Stimulated activated CD4-positive, alpha-beta T cell treated with anti-CD3 and anti-CD28 coated beads, Interleukin-4, amount 100 ng/mL, for 48 hours (primary cell): ENCODE measurements around the gene GRHL1.

ENCODE experiments used
- DNase-seq, 2 donors: peaks; one replicate each; pipeline ENCODE4 v3.0.0-alpha.2; 2020; ENCODE audit warnings: low read depth in 2 of 2

GRHL1 gene

DNA sequence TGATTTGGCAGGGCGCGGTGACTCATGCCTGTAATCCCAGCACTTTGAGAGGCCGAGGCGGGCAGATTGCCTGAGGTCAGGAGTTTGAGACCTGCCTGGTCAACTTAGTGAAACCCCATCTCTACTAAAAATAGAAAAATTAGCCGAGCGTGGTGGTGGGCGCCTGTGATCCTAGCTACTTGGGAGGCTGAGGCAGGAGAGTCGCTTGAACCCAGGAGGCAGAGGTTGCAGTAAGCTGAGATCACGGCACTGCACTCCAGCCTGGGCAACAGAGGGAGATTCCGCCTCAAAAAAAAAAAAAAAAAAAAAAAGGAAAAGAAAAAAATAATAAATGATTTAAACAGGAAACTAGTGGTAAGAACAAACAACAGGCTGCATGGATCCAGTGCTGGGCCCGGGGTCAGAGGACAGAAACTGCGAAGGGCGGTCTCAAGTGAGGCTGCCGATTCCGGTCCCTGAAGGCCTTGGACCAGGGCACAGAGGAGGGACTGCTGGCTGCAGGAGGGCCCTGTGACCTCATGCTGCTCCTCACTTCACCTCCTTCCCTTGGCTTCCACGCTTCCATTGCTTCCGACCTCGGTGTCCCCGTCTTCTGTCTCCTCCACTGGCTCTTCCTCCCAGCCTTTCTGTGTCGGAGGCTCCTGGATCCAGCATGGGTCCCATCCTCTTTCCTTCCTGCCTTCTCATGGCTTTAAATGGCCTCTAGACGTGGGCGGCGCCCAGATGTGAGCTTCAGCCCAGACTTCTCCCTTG is 2.1 kb upstream of the GRHL1 start:
- no peak for DNase-seq

DNA sequence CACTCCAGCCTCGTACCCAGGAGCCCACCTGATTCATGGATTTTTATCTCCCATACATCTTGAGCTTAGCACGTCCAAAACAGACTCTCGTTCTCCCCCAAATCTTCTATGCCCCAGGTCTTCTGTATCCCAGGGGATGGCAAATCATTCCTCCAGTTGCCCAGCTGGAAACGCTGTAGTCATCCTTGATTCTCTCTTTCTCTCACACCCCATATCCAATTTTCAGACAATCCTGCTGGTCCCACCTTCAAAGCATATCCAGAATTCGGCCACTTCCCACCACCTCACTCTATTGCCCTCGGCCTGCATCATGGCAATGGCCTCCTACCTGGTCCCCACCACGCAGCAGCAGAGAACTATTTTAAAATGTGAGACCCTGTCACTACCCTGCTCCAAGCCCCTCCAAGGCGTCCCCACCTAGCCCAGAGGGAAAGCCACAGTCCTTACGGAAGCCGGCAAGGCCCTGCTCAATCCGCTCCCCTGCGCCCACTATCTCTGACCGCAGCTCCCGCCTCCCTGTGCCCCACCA is 1.4 kb upstream of the GRHL1 start:
- no peak for DNase-seq

DNA sequence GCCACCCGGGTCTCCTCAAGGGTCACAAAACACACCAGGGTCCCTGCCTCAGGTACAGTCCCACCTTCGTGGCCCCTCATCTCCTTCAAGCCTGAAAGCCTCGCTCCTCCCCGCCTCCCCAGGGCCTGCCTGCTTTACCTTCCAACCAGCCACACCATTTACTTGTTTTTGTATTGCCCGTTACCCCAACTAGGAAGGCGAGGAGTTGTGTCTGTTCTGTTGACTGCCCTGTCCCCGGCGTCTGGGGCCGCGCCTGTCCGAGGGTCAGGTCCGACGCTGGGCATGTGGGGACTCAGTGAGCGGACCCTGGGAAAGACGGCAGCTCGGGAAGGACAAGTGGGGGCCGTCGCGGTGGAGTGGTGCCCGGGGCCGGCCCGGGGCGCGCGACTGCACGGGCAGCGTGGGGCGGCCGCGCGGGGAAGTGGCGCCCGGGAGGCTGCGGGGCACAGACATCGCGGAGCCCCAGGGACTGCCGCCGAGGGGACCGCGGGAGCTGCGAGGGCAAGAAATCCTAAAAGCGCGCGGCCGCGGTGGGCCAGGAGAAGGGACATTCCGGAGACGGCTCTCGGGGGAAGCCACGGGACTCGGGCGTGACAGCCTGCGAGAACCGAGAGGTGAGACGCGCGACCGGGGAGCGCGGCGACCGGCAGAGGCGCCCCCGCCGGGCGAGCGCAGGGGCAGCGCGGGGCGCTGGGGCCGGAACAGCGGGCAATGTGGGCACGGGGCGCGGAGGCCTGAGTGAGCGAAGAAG is 797 bp upstream of the GRHL1 start:
- DNase-seq = peak; percentile 18 to 21

DNA sequence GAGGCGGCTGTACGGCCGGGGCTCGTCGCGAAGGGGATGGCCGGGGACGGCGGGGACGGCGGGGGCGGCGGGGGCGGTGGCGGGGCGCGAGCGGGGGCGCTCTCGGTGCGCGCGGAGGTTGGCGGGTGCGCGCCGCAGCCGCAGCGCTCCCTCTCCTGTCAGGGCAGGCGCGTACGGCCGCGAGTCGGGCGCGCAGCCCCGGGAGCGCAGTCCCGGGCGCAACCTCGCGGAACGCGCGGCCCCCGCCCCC is 296 bp upstream of the GRHL1 start:
- no peak for DNase-seq

DNA sequence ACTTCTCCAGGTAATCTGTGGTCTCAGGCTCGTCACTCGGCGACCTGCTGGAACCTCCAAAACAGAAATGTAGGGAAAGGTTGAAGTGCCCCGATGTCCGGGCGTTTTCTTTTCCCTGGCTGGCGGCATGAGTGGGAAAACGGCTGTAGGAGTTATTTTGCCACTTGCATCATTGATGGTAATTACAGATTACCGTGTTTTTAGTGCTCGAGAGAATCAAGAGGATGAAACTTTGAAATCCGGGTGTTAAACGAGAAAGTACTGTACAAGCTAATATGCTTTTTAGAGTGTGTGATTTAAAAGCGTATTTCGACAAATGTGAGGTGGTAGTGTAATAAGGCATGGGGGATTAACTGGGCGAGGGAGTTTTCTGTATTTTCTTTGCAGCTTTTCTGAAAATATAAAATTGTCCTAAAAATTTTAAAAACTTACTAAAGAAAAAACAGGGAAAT is 819 bp downstream of the GRHL1 start:
- no peak for DNase-seq

DNA sequence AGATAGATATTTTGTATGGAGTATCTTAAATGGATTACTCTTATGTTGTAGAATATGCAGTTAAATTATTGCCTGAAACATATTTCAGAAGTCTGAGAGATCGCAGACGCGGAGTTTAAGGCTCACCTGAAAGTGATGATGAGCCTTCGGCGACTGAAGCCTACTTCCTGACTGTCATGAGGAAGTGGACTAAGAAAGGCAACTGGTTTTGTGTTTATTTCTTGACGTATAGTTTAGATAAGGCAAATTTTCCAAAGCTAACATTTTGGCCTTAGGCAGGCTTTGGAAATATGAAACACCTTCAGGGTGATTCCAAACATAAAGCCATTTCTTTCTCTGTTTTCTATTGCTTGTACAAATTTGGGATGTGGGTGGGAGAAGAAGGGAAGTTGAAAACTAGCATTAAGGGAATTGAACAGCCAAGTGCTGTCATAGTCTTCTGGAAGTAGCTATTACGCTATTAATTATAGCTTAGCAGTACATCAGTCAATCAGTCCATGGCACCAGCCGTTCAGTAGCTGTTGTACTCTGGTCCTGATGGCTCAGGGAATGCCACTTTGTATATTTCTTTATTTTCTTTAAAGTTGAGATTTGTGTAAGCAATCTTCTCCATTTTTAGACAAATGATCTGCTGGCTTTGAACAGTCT is 1.5 kb downstream of the GRHL1 start:
- no peak for DNase-seq

DNA sequence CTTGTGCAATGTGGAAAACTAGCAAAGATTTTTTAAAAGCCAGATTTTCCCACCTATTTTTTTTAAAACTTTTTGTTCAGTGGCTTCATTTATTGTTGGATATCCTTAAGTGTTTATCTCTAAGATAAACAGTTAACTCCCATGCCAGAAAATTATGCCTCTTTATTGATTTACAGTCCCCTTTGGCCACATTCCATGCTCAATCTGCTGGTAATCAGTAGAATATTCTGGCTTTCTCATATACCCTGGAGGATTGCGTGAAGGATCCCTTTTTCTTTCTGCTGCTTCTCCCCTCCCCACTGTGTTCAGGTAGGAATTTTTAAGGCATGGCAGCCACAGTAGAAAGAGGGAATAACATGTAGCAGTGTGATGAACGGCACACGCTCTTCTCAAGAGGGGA is 2.6 kb downstream of the GRHL1 start:
- no peak for DNase-seq

DNA sequence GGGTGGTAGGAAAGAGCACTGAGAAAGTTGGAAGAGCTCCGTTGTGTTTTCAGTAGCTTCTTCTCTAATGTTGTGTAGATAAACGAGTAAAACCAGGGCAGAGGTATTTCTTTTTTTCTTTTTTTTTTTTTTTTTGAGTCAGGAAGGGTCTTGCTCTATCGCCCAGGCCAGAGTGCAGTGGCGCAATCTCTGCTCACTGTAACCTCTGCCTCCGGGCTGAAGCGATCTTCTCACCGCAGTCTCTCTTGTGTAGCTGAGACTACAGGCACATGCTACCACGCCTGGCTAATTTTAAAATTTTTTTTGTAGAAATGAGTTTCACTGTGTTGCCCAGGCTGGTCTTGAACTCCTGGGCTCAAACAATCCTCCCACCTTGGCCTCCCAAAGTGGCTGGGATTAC is 6.6 kb downstream of the GRHL1 start:
- no peak for DNase-seq

DNA sequence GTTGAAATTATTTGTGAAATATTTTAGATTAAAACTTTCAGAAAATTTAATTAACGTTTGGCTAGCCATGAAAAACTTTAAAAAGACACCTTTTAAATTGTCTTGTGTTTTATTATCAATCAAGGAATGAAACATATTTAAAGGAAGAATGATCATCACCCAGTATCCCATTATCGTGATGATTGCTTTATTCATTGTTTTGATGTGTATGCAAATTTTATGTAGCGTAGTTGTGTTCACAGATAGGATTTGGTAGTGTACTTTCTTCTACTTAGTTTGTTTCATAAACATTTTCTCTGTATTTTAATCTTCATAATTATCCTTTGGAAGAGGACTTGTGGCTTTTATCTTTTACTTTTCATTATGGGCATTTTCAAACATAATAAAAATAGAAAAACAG is 7.8 kb downstream of the GRHL1 start:
- no peak for DNase-seq

DNA sequence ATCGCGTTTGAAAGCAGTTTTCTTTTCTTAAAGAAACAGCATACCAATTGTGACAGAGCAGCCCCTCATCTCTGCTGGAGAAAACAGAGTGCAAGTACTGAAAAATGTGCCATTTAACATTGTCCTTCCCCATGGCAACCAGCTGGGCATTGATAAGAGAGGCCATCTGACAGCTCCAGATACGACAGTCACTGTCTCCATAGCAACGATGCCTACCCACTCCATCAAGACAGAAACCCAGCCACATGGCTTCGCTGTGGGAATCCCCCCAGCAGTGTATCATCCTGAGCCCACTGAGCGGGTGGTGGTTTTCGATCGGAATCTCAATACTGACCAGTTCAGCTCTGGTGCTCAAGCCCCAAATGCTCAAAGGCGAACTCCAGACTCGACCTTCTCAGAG is 9.5 kb downstream of the GRHL1 start:
- no peak for DNase-seq

DNA sequence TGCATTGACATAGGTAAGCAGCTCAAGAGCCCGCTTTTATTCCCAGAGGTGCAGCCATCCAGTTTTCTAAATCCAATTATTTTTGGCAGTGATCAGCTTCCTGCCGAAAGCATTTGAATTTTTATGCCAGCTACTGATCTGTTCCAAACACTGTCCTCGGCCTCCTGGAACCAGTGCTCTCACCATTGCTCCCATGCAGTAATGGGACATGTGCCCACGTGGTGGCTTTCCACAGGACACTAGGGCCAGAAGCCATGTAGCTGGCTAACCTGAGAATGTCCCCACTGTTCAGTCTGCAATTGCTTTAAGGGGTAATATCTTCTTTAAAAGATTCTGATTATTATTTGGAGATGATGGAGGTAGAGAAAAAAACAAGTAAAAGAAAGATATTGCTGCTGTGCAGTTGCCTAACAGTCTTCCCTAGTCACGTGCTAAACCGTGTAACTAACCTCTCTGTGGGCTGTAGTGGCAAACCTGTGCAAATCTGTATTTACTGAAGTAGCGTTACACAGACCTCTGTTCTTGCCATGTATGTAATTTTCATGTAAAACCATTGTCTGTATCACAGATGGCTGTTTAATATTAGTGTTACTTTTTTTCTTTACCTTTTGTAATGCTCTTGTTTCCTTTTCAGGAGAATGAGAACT is 13.0 kb downstream of the GRHL1 start:
- DNase-seq = no peak

DNA sequence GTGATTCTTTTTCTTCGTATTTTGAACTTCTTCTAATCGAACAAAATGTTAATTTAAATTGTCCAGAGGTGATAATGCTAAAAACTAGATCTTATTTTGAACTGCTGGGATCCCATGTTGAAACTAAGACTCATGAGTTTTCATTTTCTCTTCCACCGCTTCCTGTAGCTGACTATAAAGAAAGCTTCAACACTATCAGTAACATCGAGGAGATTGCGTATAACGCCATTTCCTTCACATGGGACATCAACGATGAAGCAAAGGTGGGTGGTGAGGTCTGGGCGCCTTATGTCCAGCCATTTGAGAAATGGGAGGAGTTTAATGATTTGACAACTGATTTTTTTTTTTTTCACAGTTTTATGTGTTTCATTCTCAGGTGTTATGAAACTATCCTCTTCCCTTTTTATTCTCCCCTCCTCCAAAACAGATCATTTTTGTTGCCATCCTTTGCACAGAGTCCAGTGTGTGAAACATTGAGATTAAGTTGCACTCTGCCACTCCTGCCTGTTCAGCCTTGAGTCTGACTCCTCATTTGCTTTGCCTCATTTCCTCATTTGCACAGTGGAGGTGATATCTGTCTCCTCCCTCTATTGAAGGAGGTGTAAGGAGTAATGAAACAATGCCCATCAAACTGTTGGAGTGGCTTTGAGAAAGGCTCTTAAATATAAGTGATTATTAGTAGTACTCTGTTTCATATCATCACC is 13.8 kb downstream of the GRHL1 start:
- no peak for DNase-seq

DNA sequence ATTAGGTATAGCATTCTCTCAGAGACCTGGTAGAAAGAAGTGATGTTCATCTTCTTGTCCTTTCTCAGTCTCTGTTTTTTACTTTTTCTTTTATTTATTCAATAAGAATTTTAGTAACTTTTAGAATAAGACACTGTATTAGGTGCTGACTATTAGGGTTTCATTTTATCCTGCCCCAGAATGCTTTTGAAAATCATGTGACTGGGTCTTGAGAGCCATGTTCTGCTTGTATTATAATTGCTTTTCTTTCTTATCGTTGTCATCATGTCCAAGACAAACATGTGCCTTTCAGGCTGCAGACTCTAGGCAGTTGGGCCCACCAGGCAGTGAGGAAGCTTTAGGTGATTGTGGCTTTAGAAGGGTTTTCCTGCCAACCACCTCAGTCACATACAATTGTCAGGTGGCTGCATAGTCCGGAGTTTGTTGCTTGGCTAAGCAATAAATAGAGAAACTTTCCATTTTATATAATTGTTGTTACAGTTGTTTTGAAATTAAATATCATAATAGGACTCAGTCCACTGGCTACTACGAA is 15.1 kb downstream of the GRHL1 start:
- no peak for DNase-seq

DNA sequence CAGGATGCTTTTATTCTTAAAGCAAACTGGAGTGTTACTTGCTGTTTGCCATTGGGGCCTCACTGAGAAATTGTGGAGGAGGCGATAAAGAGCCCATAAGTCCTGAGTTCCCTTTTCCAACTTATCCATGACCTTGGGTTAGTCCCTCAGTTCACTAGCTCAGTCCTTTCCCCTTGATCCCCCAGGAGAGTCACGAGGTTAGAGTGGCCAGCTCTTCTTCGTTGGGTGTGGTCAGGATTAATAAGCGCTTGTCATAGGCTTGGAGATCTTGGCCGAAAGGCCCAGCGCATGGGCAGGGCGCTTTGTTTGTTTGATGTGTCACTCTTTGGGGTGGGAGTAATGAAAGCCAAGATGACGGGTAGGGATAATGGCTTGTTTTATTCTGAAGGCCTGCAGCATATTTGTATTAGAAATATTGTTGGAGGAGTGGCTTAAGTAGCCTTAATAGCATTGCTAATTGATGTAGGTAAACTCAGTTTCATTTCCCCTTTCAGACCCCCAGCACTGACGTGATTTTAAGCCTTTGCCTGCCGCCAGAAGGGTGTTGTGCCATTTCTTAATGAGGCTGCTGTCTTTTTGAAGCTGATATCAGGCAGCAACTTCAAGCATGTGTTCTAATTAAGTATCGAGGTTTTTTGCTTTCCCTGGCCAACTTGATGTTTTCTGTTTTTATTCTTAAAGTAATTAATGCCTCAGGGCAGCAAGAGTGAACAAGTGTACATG is 15.7 kb downstream of the GRHL1 start:
- DNase-seq = no peak

DNA sequence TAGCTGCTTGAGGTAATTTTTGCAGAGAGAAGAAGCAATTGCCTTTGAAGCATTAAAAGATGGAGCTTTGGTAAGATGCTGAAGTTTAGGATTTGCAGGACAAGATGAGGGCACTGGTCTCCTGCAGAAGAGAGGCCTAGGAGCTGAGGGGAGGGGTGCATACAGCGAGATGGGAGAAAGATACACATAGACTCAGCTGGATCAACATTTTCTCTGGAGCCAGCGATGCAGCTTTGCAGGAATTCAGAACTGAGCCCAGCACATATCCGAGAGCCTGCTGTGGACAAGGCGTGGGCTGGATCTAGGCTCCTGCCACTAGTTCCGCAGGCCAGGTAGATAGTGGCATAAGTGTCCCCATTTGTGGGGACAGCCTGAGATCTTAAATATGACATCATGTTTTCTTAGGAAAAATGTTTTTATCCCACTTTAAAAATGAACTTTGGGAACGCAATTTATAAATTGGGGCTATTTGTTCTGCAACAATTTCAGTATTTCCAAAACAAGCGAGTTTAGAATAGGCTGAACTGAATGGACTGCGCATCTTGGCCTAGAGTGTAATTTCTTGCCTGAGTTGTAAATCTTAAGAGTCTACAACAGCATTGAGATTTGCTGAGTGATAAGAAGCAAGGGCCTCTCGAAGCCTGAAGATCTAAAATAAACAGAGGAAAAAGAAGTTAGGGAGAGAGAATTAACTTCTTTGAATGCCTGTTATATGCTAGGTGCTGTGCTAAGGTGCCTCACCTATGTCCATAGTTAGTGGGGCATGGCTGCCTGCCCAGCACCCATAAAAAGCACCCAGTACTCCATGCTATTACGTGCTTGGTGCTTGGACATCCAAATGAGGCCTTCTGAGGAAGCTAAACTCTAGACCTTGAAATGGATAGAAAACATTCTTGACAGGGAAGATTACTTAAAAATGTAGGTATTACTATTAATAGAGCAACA is 17.3 kb downstream of the GRHL1 start:
- no peak for DNase-seq

DNA sequence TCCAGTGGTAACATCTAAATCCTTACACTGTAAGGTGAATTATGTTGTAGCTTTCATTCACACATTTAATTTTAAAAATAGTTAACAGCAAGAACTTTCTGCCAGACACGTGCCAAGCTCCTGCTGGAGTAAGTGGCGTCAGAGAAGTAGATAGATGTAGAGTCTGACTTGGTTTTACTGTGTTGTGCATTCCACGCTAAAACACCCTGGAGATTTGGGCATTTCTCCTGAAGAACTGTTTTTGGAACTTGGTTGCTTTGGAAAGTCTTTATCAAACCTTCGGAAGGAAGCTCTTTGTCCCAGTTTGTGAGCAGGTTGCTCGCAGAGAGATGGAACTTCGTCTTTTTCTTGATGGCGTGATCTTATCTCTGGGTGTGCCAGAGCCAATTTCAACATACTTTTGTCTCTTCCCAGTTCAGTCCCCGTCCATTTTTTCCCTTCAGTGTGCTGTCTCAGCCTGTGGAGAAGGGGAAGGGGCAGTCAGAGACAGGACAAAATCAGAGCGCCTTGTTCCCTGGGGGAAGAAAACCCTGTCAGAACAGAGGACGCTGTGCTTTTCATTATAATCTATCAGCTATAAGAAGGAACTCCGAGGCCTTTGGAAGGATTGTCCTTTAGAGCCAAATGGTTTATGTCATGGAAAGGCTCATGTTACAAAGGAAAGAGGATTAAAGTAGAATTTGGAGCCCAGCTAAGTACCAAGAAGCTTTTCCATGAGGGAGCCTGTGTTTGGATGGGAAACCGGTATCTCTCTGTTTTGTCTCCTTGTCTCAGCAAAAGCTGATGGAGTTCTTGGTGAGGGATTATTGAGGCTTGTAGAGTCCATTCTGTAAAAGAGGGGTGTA is 18.9 kb downstream of the GRHL1 start:
- no peak for DNase-seq

DNA sequence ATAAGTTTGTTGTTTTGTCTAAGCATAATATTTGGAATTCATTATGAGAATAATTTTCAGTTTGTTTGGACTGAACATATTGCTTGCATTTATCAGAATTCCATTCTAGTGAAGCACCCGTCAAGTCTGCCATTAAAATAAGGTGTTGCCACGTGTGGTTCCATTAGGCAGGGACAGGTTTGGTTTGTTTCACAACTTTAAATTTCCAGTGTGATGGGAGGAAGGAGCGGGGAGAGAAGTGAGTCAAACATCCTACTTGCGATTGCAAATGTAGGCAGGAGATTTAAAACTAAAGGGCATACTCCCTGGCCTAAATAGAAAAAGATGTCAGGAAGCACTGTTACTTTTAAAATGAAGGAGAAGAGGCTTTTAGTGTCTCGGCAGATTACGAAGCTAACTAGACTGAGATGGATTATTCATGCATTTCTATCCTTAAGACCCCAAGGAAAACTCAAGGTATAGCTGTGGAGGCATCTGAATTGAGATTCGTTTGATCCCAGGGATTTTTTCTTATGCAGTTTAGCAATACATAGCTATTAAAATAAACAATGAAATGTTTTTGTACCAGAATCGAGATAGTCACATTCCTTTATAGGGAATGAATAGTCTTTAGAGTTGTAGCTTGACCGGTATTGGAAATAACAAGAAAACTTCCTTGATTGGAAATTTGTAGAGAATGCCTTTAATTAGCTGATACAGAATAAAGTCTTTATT is 19.8 kb downstream of the GRHL1 start:
- no peak for DNase-seq

DNA sequence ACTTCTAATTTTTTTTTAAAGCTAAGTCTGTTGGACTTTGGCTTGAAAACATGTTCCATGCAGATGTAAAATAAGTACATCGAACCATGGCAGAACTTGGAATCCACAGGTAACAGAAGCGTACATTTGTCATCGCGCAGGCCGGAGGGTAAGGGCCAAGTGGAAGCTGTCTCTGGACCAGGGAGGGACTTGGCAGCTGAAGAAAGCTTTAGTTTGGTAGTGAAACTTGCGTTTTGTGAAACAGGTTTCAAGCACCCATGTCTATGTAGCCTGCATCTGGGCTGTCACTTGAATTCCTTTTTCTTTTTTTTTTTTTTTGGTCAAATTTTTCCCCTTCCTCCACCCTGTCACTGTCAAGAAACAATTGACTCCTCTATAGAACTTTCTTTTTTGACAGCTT is 20.4 kb downstream of the GRHL1 start:
- DNase-seq = no peak
